GM12878 (cell line): Measurements from ENCODE around the gene BEST4. TPM values are rescaled to one million over a fixed set of nuclear protein-coding genes. Genes with fewer than 3 reads are reported as not detected.
"Not testable (repeated sequence)": the region's sequence is repeated elsewhere in the genome, so short reads cannot be mapped to it uniquely, and the experiment has no call there.

Source experiments
- ATAC-seq: fragments of 200-7000 bp; cut with Tn5 transposase; 3 replicates; pipeline ENCODE4 v1.9.1; 2020; ENCODE audit warnings: mild to moderate bottlenecking, moderate library complexity
- BruUV-seq: library from RNA; stranded (reverse); fragments of 400-500 nt; replicated peaks from 2 replicates; lab custom pipeline; 2021; lab: Mats Ljungman, UMichigan
- CTCF ChIA-PET: fragments of 300-600 bp; sonication (Branson Sonifier 250); formaldehyde crosslinking; extraction: SDS; loops from one replicate; lab custom pipeline; 2021; ENCODE audit warnings: inconsistent platforms; lab: Yijun Ruan, JAX
- POLR2A ChIA-PET: fragments of 350-600 bp; formaldehyde crosslinking; extraction: SDS; loops from one replicate; lab custom pipeline; 2021; ENCODE audit warnings: inconsistent platforms; lab: Charles Lee
- RAD21 ChIA-PET: fragments of 300-600 bp; sonication (Branson Sonifier 250); formaldehyde crosslinking; loops from one replicate; lab custom pipeline; 2023; ENCODE audit warnings: antibody characterized with exemption; ENCODE audit not compliant: unreplicated experiment; lab: Charles Lee
- SMC1A ChIA-PET: fragments of 300-600 bp; sonication (Branson Sonifier 250); formaldehyde crosslinking; loops from one replicate; lab custom pipeline; 2023; ENCODE audit not compliant: unreplicated experiment, uncharacterized antibody; lab: Charles Lee
- DNase-seq: peaks from one replicate; pipeline ENCODE4 v3.0.0-alpha.2; 2011; ENCODE audit warnings: low read depth, low spot score
- FAIRE-seq: peaks from 3 replicates; lab custom pipeline; 2011; peaks lifted over from hg19 to GRCh38; lab: Jason Lieb, UNC
- H2AFZ ChIP-seq: 2 replicates; pipeline ENCODE4 v1.6.0; 2011; ENCODE audit warnings: low read depth, low read length, control low read depth; ENCODE audit not compliant: control insufficient read depth
- H3K27ac ChIP-seq: 2 replicates; pipeline ENCODE4 v1.5.1; 2011; ENCODE audit warnings: control low read depth; ENCODE audit not compliant: control insufficient read depth, insufficient read depth
- H3K27me3 ChIP-seq, 2 experiments: replicated peaks in 1 of 2; 2 replicates each; pipeline versions ENCODE4 v1.6.0 to v1.6.1; 2011; ENCODE audit warnings: low read length in 1 of 2; ENCODE audit not compliant: control insufficient read depth in 2 of 2, insufficient read depth in 2 of 2
- H3K36me3 ChIP-seq, 2 experiments: 2 replicates each; pipeline ENCODE4 v1.5.1; 2011; ENCODE audit warnings: low read length in 1 of 2; ENCODE audit not compliant: control insufficient read depth in 2 of 2, insufficient read depth in 2 of 2
- H3K4me1 ChIP-seq: 2 replicates; pipeline ENCODE4 v1.6.1; 2011; ENCODE audit warnings: mild to moderate bottlenecking, low read length, moderate library complexity, mixed read lengths; ENCODE audit not compliant: control insufficient read depth, insufficient read depth
- H3K4me2 ChIP-seq: 2 replicates; pipeline ENCODE4 v1.6.0; 2011; ENCODE audit warnings: control low read depth; ENCODE audit not compliant: control insufficient read depth, insufficient read depth
- H3K4me3 ChIP-seq: fragments of 200-600 bp; sonication (generic); 2 replicates; pipeline ENCODE4 v1.5.1; 2016
- H3K79me2 ChIP-seq: 2 replicates; pipeline ENCODE4 v1.6.0; 2011; ENCODE audit warnings: low read length; ENCODE audit not compliant: control insufficient read depth, insufficient read depth
- H3K9ac ChIP-seq: 2 replicates; pipeline ENCODE4 v1.8.0; 2011; ENCODE audit warnings: low read length, control low read depth, mixed read lengths; ENCODE audit not compliant: control insufficient read depth, insufficient read depth
- H3K9me3 ChIP-seq: replicated peaks from 3 replicates; pipeline ENCODE4 v1.5.1; 2011; ENCODE audit warnings: mild to moderate bottlenecking, low read length; ENCODE audit not compliant: control insufficient read depth, insufficient read depth
- H4K20me1 ChIP-seq: 2 replicates; pipeline ENCODE4 v1.6.0; 2011; ENCODE audit not compliant: control insufficient read depth, insufficient read depth
- WGBS: methylation state at CpG from one replicate; pipeline ENCODE4 v1.1.6; 2016; ENCODE audit warnings: low lambda C conversion rate; ENCODE audit not compliant: insufficient replicate concordance, insufficient coverage; ENCODE audit errors: missing lambda C conversion rate; 5-methylcytosine and 5-hydroxymethylcytosine counted together
- in situ Hi-C: fragments of 300-500 bp; cut with MboI; formaldehyde crosslinking; loops from 9 replicates; pipeline ENCODE4 v1.14.3; 2018; ENCODE audit warnings: mixed read lengths
- intact Hi-C: fragments of 100-400 bp; cut with micrococcal nuclease; formaldehyde crosslinking; loops from one replicate; pipeline ENCODE4 v1.14.2; 2022; ENCODE audit not compliant: unreplicated experiment
- polyA plus RNA-seq, 11 experiments: library from polyadenylated mRNA; depleted of rRNA in 4 of 11; unstranded in 6 of 11; stranded (reverse) in 5 of 11; fragments of >200 nt; fragmentation: Nextera tagmentation in 4 of 11; fragmentation: Illumina TruSeq in 1 of 11; extraction: Ambion mirVana in 4 of 11; extraction: Trizol in 1 of 11; gene quantifications; 1 replicate in 1 of 11; 2 replicates in 10 of 11; pipeline versions ENCODE4 v1.2.1 to v1.2.3, GENCODE V29; 2011 to 2016; ENCODE audit warnings: inconsistent platforms in 2 of 11, missing spikeins in 2 of 11, low read depth in 1 of 11
- total RNA-seq, 4 experiments: library from RNA; depleted of rRNA in 3 of 4; stranded (reverse); fragments of >200 nt in 3 of 4; fragmentation: Illumina TruSeq in 1 of 4; extraction: Trizol in 1 of 4; gene quantifications; 2 replicates each; pipeline versions ENCODE4 v1.2.1 to v1.2.3, GENCODE V29; 2013 to 2021
- TF ChIP-seq, protein P1 (sequence below): fragments of 450-650 bp; IDR thresholded peaks from 2 replicates; pipeline ENCODE4 v1.6.1; 2017; ENCODE audit warnings: borderline replicate concordance

Gene BEST4
- total and polyA plus RNA-seq, 10 of the 15 experiments (the other 5 are each of a cell fraction or from before 2014, with no cell fraction given): 0.06 to 1.3 (median 0.42) TPM

DNA sequence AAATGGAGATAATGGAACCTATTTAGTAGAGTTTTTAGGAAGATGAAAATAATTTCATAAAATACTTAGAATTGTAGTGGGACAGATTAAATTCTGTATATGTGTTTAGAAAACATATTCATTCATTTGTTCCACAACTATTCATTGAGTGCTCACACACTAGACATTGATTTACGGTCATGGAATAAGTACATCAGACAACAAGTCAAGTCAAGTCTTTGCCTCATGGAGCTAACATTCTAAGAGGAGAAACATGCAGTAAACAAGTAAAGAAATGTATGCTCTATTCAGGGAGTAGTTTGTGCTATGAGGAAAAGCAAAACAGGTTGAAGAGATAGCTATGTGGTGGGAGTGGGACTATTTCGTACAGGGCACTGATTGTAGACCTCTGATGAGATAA is 29.3 kb upstream of the BEST4 start (continued):
- TF ChIP-seq, protein P1, sequence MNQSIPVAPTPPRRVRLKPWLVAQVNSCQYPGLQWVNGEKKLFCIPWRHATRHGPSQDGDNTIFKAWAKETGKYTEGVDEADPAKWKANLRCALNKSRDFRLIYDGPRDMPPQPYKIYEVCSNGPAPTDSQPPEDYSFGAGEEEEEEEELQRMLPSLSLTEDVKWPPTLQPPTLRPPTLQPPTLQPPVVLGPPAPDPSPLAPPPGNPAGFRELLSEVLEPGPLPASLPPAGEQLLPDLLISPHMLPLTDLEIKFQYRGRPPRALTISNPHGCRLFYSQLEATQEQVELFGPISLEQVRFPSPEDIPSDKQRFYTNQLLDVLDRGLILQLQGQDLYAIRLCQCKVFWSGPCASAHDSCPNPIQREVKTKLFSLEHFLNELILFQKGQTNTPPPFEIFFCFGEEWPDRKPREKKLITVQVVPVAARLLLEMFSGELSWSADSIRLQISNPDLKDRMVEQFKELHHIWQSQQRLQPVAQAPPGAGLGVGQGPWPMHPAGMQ: no peak

DNA sequence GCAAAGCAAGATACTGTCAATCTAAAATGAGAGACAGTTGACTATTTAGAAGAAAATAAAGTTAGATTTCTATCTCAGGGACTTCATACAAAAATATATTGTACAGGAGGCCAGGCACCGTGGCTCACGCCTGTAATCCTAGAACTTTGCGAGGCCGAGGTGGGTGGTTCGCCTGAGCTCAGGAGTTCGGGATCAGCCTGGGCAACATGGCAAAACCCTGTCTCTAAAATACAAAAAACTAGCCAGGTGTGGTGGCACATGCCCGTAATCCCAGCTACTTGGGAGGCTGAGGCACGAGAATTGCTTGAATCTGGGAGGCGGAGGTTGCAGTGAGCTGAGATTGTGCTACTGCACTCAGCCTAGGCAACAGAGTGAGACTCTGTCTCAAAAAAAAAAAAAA is 28.0 kb upstream of the BEST4 start:
- ChIA-PET SMC1A (interaction anchor here (1.0 to 1.3 kb wide), 3 partner anchors 9 to 22 kb away, joined by 3 to 5 read pairs (median 4); partner anchors contain the start of gene PLK3), CTCF (interaction anchor here (3.5 kb wide), 1 partner anchor 16 kb away, joined by 24 read pairs; the partner anchor contains the start of gene PLK3), POLR2A (interaction anchor here (1.1 kb wide), 1 partner anchor 96 kb away, joined by 4 read pairs; no protein-coding TSS in a partner anchor)
- ATAC-seq, DNase-seq, H3K27ac ChIP-seq, H3K36me3 ChIP-seq, H3K4me1 ChIP-seq, H3K27me3 ChIP-seq, RAD21 ChIA-PET, H2AFZ ChIP-seq, H3K9ac ChIP-seq, H3K9me3 ChIP-seq, BruUV-seq, FAIRE-seq, H3K79me2 ChIP-seq, H4K20me1 ChIP-seq, in situ Hi-C loops, H3K4me2 ChIP-seq, H3K4me3 ChIP-seq: not testable (repeated sequence)
- intact Hi-C loops: loop anchor here (5.0 kb wide), 1 partner anchor 39 kb away; the partner anchor contains the start of gene RPS8
- WGBS: 93% methylated on average over 9 of the region's 9 CpGs
